Esophagus muscularis mucosa (tissue), 4 donors: Measurements from ENCODE around the gene RDX.

Experiments
- EP300 ChIP-seq: sonication (generic); formaldehyde crosslinking; IDR thresholded peaks from one replicate; pipeline ENCODE4 v1.6.1; 2017; ENCODE audit warnings: antibody characterized with exemption
- POLR2A ChIP-seq: fragments of 450-650 bp; IDR thresholded peaks from one replicate; pipeline ENCODE4 v1.6.1; 2017; ENCODE audit warnings: antibody characterized with exemption, moderate library complexity, mild to moderate bottlenecking, low read depth
- POLR2AphosphoS5 ChIP-seq, 2 donors: sonication (generic); formaldehyde crosslinking; IDR thresholded peaks; one replicate each; pipeline ENCODE4 v1.6.1; 2017; ENCODE audit warnings: antibody characterized with exemption in 2 of 2
- TF ChIP-seq, protein P1 (sequence below), 3 experiments: fragments of 200-600 bp in 2 of 3; fragments of 450-650 bp in 1 of 3; sonication (generic) in 2 of 3; IDR thresholded peaks; one replicate each; pipeline ENCODE4 v1.5.1; 2017 to 2019; ENCODE audit warnings: antibody characterized with exemption in 3 of 3, mild to moderate bottlenecking in 2 of 3, moderate library complexity in 1 of 3

GRCh38 chr11:110312670-110313069 lies 16.3 kb upstream of the RDX start:
- TF ChIP-seq, protein P1, sequence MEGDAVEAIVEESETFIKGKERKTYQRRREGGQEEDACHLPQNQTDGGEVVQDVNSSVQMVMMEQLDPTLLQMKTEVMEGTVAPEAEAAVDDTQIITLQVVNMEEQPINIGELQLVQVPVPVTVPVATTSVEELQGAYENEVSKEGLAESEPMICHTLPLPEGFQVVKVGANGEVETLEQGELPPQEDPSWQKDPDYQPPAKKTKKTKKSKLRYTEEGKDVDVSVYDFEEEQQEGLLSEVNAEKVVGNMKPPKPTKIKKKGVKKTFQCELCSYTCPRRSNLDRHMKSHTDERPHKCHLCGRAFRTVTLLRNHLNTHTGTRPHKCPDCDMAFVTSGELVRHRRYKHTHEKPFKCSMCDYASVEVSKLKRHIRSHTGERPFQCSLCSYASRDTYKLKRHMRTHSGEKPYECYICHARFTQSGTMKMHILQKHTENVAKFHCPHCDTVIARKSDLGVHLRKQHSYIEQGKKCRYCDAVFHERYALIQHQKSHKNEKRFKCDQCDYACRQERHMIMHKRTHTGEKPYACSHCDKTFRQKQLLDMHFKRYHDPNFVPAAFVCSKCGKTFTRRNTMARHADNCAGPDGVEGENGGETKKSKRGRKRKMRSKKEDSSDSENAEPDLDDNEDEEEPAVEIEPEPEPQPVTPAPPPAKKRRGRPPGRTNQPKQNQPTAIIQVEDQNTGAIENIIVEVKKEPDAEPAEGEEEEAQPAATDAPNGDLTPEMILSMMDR (IDR thresholded peaks at IDR 0.05), result no peak
- TF ChIP-seq POLR2A (no peak), POLR2AphosphoS5 (IDR thresholded peaks at IDR 0.05) (no peak), EP300 (no peak)
